Stimulated activated memory B cell treated with anti-CD40 and anti-IgM and Interleukin-4, amounts not matched to agents 10 μg/mL and 1 μg/mL and 100 μg/mL, for 72 hours (primary cell): ENCODE measurements around the gene NOP14.
"Not testable (repeated sequence)": the region's sequence is repeated elsewhere in the genome, so short reads cannot be mapped to it uniquely, and the experiment has no call there.

ENCODE experiments used
- ATAC-seq: fragments of 150-1000 bp; cut with Tn5 transposase; 2 replicates; pipeline ENCODE4 v1.10.0; 2021
- H3K27ac Mint-ChIP-seq: one replicate; pipeline ENCODE4 v1.8.0; 2022; ENCODE audit warnings: mild to moderate bottlenecking, mixed read lengths
- H3K27me3 Mint-ChIP-seq: one replicate; pipeline ENCODE4 v1.8.0; 2022; ENCODE audit warnings: mixed read lengths
- H3K36me3 Mint-ChIP-seq: one replicate; pipeline ENCODE4 v1.8.0; 2022; ENCODE audit warnings: mixed read lengths
- H3K4me1 Mint-ChIP-seq: one replicate; pipeline ENCODE4 v1.8.0; 2022; ENCODE audit warnings: mixed read lengths
- H3K4me3 Mint-ChIP-seq: one replicate; pipeline ENCODE4 v1.8.0; 2022; ENCODE audit warnings: mild to moderate bottlenecking, moderate library complexity, mixed read lengths
- H3K9me3 Mint-ChIP-seq: one replicate; pipeline ENCODE4 v1.8.0; 2022; ENCODE audit warnings: mixed read lengths

NOP14 gene

GRCh38 chr4:2940267-2941137 is 22.7 kb downstream of the NOP14 start:
- peaks cover 54% of the 10 kb centered on the region for H3K4me1 Mint-ChIP-seq
- no peak overlapping the region for H3K27ac Mint-ChIP-seq
- ATAC-seq, result no peak
- H3K36me3 Mint-ChIP-seq, result peaks cover 77% of the 10 kb centered on the region
- no peak overlapping the region for H3K4me3 Mint-ChIP-seq
- no peaks in the 10 kb centered on the region for H3K27me3 Mint-ChIP-seq
- H3K9me3 Mint-ChIP-seq, result no peaks in the 10 kb centered on the region

GRCh38 chr4:2939383-2940243 is 23.6 kb downstream of the NOP14 start:
- no peaks in the 10 kb centered on the region for H3K9me3 Mint-ChIP-seq
- ATAC-seq, result no peak
- peaks cover 68% of the 10 kb centered on the region for H3K36me3 Mint-ChIP-seq
- no peaks in the 10 kb centered on the region for H3K27me3 Mint-ChIP-seq
- H3K27ac Mint-ChIP-seq, result peak overlapping the region; percentile 19
- peaks cover 57% of the 10 kb centered on the region for H3K4me1 Mint-ChIP-seq
- no peak overlapping the region for H3K4me3 Mint-ChIP-seq

- Mint-ChIP-seq H3K27ac (peak overlapping the region; percentile 19), H3K4me3 (no peak overlapping the region), H3K4me1 (peaks cover 53% of the 10 kb centered on the region), H3K36me3 (peaks cover 62% of the 10 kb centered on the region), H3K9me3 (no peaks in the 10 kb centered on the region), H3K27me3 (no peaks in the 10 kb centered on the region)
- no peak for ATAC-seq
Measured at GRCh38 chr4:2938906-2939305, 24.3 kb downstream of the NOP14 start.

GRCh38 chr4:2938411-2938810 is 24.8 kb downstream of the NOP14 start:
- not testable (repeated sequence) for ATAC-seq, H3K9me3 Mint-ChIP-seq, H3K4me3 Mint-ChIP-seq, H3K27me3 Mint-ChIP-seq
- peaks cover 53% of the 10 kb centered on the region for H3K4me1 Mint-ChIP-seq
- H3K36me3 Mint-ChIP-seq, result peaks cover 62% of the 10 kb centered on the region
- peak overlapping the region; percentile 86 for H3K27ac Mint-ChIP-seq

GRCh38 chr4:2937986-2938385 is 25.2 kb downstream of the NOP14 start:
- peaks cover 62% of the 10 kb centered on the region for H3K36me3 Mint-ChIP-seq

GRCh38 chr4:2937146-2937857 is 25.9 kb downstream of the NOP14 start:
- peaks cover 53% of the 10 kb centered on the region for H3K4me1 Mint-ChIP-seq
- no peaks in the 10 kb centered on the region for H3K27me3 Mint-ChIP-seq
- peak overlapping the region; percentile 86 for H3K27ac Mint-ChIP-seq
- H3K4me3 Mint-ChIP-seq, result peak overlapping the region; percentile 87
- H3K9me3 Mint-ChIP-seq, result no peaks in the 10 kb centered on the region
- ATAC-seq, result peak; percentile 29
- peaks cover 57% of the 10 kb centered on the region for H3K36me3 Mint-ChIP-seq

More at GRCh38 chr4:2937986-2938385, 25.2 kb downstream of the NOP14 start:
- Mint-ChIP-seq H3K4me3 (no peak overlapping the region), H3K27me3 (no peaks in the 10 kb centered on the region), H3K9me3 (no peaks in the 10 kb centered on the region), H3K27ac (peak overlapping the region; percentile 86), H3K4me1 (peaks cover 53% of the 10 kb centered on the region)
- ATAC-seq, result no peak

GRCh38 chr4:2936773-2937145 is 26.4 kb downstream of the NOP14 start:
- ATAC-seq, result peak; percentile 32
- Mint-ChIP-seq H3K9me3 (no peaks in the 10 kb centered on the region), H3K36me3 (peaks cover 59% of the 10 kb centered on the region)

GRCh38 chr4:2935762-2936743 is 27.2 kb downstream of the NOP14 start:
- peak overlapping the region; percentile 86 for H3K27ac Mint-ChIP-seq
- no peaks in the 10 kb centered on the region for H3K9me3 Mint-ChIP-seq
- peaks cover 54% of the 10 kb centered on the region for H3K36me3 Mint-ChIP-seq
- H3K27me3 Mint-ChIP-seq, result no peaks in the 10 kb centered on the region
- peak overlapping the region; percentile 87 for H3K4me3 Mint-ChIP-seq
- ATAC-seq, result peak; percentile 32
- peaks cover 64% of the 10 kb centered on the region for H3K4me1 Mint-ChIP-seq

More at GRCh38 chr4:2936773-2937145, 26.4 kb downstream of the NOP14 start:
- H3K27ac Mint-ChIP-seq, result peak overlapping the region; percentile 86
- peak overlapping the region; percentile 87 for H3K4me3 Mint-ChIP-seq
- H3K4me1 Mint-ChIP-seq, result peaks cover 57% of the 10 kb centered on the region
- H3K27me3 Mint-ChIP-seq, result no peaks in the 10 kb centered on the region

GRCh38 chr4:2934813-2935761 is 28.1 kb downstream of the NOP14 start:
- Mint-ChIP-seq H3K27me3 (no peaks in the 10 kb centered on the region), H3K27ac (peak overlapping the region; percentile 86), H3K9me3 (no peaks in the 10 kb centered on the region), H3K36me3 (peaks cover 49% of the 10 kb centered on the region), H3K4me3 (peak overlapping the region; percentile 87), H3K4me1 (peaks cover 69% of the 10 kb centered on the region)
- peak; percentile 76 for ATAC-seq

- Mint-ChIP-seq H3K36me3 (peaks cover 47% of the 10 kb centered on the region), H3K9me3 (no peaks in the 10 kb centered on the region), H3K4me1 (peaks cover 68% of the 10 kb centered on the region), H3K27ac (peak overlapping the region; percentile 86), H3K27me3 (no peaks in the 10 kb centered on the region), H3K4me3 (peak overlapping the region; percentile 97)
- ATAC-seq, result peak; percentile 22
Measured at GRCh38 chr4:2934077-2934812, 29.0 kb downstream of the NOP14 start.

- H3K4me1 Mint-ChIP-seq, result peaks cover 62% of the 10 kb centered on the region
- peak; percentile 0 for ATAC-seq
- peak overlapping the region; percentile 86 for H3K27ac Mint-ChIP-seq
- H3K4me3 Mint-ChIP-seq, result peak overlapping the region; percentile 97
- no peaks in the 10 kb centered on the region for H3K27me3 Mint-ChIP-seq
- no peaks in the 10 kb centered on the region for H3K9me3 Mint-ChIP-seq
- peaks cover 47% of the 10 kb centered on the region for H3K36me3 Mint-ChIP-seq
Measured at GRCh38 chr4:2933566-2934076, 29.6 kb downstream of the NOP14 start.

GRCh38 chr4:2932951-2933565 is 30.1 kb downstream of the NOP14 start:
- peak overlapping the region; percentile 86 for H3K27ac Mint-ChIP-seq
- peaks cover 46% of the 10 kb centered on the region for H3K36me3 Mint-ChIP-seq
- H3K4me1 Mint-ChIP-seq, result peaks cover 62% of the 10 kb centered on the region
- ATAC-seq, result no peak
- peak overlapping the region; percentile 97 for H3K4me3 Mint-ChIP-seq
- H3K27me3 Mint-ChIP-seq, result no peaks in the 10 kb centered on the region
- no peaks in the 10 kb centered on the region for H3K9me3 Mint-ChIP-seq
